GM13976 (cell line): ENCODE data around the gene WDSUB1.

Experiments
- DNase-seq: peaks from one replicate; pipeline ENCODE4 v3.0.0; 2012; ENCODE audit warnings: low spot score
- CTCF ChIP-seq: IDR thresholded peaks from 2 replicates; pipeline ENCODE4 v1.5.1; 2012; ENCODE audit warnings: borderline replicate concordance, mild to moderate bottlenecking; ENCODE audit not compliant: insufficient read depth; ENCODE audit errors: extremely low read depth, missing control alignments, control extremely low read depth
- in situ Hi-C: fragments of 300-500 bp; cut with MboI; formaldehyde crosslinking; loops from one replicate; pipeline ENCODE4 v1.12.0; 2022; ENCODE audit warnings: low sequenced_read_pairs, mixed read lengths, inconsistent platforms; ENCODE audit not compliant: unreplicated experiment

The WDSUB1 gene

GRCh38 chr2:159267921-159268320 lies 18.6 kb downstream of the WDSUB1 start:
- no peak for TF ChIP-seq CTCF
- in situ Hi-C loops = no loop called here
- no peak for DNase-seq

GRCh38 chr2:159266554-159266953 lies 19.9 kb downstream of the WDSUB1 start:
- peak; percentile 13 for DNase-seq
- in situ Hi-C loops = no loop called here
- TF ChIP-seq CTCF = no peak

- in situ Hi-C loops = no loop called here
- TF ChIP-seq CTCF = no peak
- DNase-seq = no peak
Observed at GRCh38 chr2:159265171-159265576, 21.3 kb downstream of the WDSUB1 start.

GRCh38 chr2:159262904-159263303 lies 23.6 kb downstream of the WDSUB1 start:
- in situ Hi-C loops = no loop called here
- no peak for DNase-seq
- TF ChIP-seq CTCF = no peak

- no peak for TF ChIP-seq CTCF
- DNase-seq = no peak
- in situ Hi-C loops = no loop called here
Observed at GRCh38 chr2:159262226-159262625, 24.3 kb downstream of the WDSUB1 start.

- DNase-seq = no peak
- in situ Hi-C loops = no loop called here
- no peak for TF ChIP-seq CTCF
Observed at GRCh38 chr2:159256159-159256558, 30.3 kb downstream of the WDSUB1 start.

- DNase-seq = no peak
- in situ Hi-C loops = no loop called here
- no peak for TF ChIP-seq CTCF
Observed at GRCh38 chr2:159252905-159253304, 33.6 kb downstream of the WDSUB1 start.
